Activated CD8-positive, alpha-beta memory T cell treated with anti-CD3 and anti-CD28 coated beads for 24 hours (primary cell): ENCODE results near the gene CEACAM19.
A peak's percentile ranks its signal among the peaks of the same experiment; 100 is the strongest.
"Not testable (repeated sequence)": the region's sequence is repeated elsewhere in the genome, so short reads cannot be mapped to it uniquely, and the experiment has no call there.

Source experiments
- DNase-seq: peaks from one replicate; pipeline ENCODE4 v3.0.0-alpha.2; 2020

CEACAM19 gene, protein sequence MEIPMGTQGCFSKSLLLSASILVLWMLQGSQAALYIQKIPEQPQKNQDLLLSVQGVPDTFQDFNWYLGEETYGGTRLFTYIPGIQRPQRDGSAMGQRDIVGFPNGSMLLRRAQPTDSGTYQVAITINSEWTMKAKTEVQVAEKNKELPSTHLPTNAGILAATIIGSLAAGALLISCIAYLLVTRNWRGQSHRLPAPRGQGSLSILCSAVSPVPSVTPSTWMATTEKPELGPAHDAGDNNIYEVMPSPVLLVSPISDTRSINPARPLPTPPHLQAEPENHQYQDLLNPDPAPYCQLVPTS

GRCh38 chr19:44671400-44671799 is at the start of gene CEACAM19:
CEACAM19 (plus strand) TSS chr19:44671482; CDS start chr19:44671932, 450 bp downstream.
- DNase-seq: no peak

DNA sequence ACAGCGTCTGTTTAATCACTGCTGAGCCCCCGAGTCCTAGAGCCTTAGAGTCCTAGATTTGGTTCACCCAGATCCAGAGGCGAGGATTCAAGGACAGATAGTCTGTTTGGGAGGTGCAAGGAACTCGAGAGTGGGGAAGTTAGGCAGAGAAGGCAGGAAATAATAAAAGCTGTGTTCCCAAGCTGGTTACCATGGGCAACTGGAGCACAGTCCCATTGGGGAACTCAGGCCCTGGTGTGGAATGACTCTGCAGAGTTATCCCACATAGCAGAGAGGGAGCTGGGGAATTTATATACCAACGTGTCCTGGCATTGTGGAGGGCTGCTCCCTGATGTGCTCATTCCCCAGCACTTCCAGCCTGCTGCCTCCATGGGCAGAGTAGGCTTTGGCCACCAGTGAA is 48.2 kb upstream of the CEACAM19 start:
- DNase-seq: no peak

DNA sequence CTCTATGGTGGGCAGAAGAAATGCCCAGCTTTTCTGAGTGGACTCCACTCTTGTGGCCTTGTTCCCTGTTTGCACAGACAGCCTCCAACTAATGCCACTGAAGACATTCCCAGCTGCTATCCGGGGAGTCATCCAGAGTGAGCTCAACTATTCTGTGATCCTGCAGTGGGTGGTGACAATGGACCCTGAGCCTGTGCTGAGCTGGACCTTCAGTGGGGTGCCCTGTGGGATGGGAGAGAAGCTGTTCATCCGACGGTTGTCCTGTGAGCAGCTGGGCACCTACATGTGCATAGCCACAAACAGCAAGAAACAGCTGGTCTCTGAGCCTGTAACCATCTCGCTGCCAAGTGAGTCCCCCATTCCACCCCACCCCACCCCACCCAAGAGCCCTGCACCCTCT is 47.7 kb upstream of the CEACAM19 start:
- no peak for DNase-seq

DNA sequence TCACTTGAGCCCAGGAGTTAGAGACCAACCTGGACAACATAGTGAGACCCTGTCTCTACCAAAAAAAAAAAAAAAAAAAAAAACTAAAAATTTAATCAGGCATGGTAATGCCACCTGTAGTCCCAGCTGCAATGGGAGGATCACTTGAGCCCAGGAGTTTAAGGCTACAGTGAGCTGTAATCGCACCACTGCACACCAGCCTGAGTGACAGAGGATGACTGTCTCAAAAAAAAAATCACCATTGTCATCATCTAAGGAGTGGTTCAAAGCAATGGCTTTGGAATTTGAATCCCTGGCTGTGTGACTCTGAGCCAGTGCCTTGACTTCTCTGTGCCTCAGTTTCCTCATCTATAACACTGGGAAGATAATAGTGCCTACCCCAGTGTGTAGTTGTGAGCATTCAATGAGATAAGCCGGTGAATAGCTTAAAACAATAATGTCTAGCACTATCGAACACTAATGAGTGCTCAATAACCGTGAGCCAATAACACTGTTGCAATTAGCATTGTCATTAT is 46.4 kb upstream of the CEACAM19 start:
- DNase-seq: no peak

GRCh38 chr19:44625637-44626036 is 45.6 kb upstream of the CEACAM19 start:
- not testable (repeated sequence) for DNase-seq

DNA sequence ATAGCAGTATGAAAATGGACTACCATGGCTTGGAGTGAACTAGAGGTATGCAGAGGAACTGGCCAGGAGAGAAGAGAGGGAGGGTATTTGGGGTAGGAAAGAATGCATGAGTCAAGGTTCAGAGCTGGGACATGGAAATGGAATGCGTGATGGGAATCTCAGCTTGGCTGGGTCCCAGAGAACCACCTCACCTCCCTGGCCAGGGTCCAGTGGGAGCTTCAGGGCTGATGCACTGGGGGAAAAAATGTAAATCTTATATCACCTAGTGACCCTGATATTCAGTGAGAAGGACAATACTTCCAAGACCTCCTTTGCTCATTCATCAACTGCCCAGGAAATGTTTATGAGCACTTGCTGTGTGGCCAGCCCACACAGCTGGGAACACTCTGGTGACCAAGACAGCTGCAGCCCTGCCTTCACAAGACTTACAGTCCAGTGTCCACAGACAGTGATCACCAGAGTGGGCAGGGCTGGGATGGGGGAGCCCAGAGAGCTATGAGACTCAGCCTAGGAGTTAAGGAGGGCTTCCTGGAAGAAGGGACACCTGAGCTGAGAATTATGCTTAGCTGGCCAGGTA is 45.1 kb upstream of the CEACAM19 start:
- no peak for DNase-seq

DNA sequence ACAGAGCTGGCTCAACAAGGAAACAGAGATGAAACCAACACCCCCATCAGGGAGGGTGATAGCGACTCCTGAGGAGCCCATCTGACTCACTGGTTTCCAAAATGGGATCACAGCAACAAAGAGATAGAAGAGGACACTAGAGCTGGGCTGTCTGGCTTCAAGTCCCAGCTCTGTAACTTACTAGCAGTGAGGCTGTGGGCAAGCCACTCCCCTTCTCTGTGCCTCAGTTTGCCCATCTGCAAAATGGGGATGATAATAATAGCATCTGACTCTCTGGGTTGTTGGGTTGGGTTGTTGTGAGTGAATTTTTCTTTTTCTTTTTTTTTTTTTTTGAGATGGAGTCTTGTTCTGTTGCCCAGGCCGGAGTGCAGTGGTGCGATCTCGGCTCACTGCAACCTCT is 43.7 kb upstream of the CEACAM19 start:
- DNase-seq: no peak

- DNase-seq: no peak
Observed at GRCh38 chr19:44628793-44629192, 42.5 kb upstream of the CEACAM19 start.

GRCh38 chr19:44631611-44632010 is 39.7 kb upstream of the CEACAM19 start:
- not testable (repeated sequence) for DNase-seq

- not testable (repeated sequence) for DNase-seq
Observed at GRCh38 chr19:44634058-44634457, 37.2 kb upstream of the CEACAM19 start.

GRCh38 chr19:44634785-44635184 is 36.5 kb upstream of the CEACAM19 start:
- no peak for DNase-seq

- no peak for DNase-seq
Observed at GRCh38 chr19:44635581-44636438, 35.5 kb upstream of the CEACAM19 start.

DNA sequence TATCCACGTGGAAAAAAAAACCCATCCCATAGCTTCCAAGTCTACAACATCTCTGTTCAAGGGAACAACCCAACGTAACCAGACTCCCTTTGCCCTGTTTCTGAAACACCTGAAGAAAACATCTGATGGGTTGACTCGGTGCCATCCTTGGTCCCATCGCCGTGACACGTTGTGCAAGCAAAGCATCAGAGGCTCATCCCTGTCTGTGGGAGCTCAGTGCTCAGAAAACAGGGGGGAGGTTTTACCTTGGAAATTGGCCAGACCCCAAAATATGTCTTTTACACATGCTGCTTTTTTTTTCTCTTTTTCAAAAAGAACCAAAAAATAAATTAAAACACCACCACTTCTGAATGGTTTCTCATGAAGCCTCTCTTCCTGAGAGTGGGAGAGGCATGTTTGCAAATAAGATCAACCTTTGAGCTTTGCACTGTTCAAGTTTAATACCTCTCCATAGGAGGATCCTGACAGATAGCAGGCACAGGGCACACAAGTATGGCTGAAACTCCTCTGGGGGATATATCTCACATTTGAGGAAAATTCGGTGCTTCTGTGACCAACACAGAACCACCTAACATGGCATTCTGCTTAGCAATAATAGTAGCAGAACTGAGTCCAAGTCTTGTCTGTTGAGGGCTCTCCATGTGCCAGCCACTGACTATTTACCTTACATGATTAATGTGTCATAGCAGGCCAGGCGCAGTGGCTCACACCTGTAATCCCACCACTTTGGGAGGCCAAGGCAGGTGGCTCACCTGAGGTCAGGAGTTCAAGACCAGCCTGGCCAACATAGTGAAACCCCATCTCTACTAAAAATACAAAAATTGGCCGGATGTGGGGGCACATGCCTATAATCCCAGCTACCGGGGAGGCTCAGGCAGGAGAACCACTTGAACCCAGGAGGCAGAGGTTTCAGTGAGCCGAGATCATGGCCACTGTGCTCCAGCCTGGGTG is 34.6 kb upstream of the CEACAM19 start:
- no peak for DNase-seq

- no peak for DNase-seq
Observed at GRCh38 chr19:44637390-44637764, 33.9 kb upstream of the CEACAM19 start.

DNA sequence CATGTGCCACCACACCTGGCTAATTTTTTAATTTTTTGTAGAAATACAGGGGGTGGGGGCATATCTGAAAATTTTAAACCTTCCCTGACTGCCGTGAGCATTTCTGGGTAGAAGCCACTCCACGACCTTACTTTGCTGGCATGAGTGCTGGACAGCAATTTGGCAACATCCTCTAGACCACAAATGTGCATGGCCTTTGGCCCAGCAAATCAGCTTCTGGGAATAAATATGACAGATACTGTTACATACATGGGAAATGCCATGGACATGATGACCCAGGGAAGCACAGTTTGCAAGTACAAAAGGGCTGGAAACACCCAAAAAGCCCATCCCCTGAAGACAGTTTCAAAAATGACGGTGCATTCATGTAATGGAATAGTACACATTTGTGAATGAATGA is 30.8 kb upstream of the CEACAM19 start:
- no peak for DNase-seq

- DNase-seq: no peak
Observed at GRCh38 chr19:44641501-44642265, 29.6 kb upstream of the CEACAM19 start.

GRCh38 chr19:44642377-44642776 is 28.9 kb upstream of the CEACAM19 start:
- no peak for DNase-seq

DNA sequence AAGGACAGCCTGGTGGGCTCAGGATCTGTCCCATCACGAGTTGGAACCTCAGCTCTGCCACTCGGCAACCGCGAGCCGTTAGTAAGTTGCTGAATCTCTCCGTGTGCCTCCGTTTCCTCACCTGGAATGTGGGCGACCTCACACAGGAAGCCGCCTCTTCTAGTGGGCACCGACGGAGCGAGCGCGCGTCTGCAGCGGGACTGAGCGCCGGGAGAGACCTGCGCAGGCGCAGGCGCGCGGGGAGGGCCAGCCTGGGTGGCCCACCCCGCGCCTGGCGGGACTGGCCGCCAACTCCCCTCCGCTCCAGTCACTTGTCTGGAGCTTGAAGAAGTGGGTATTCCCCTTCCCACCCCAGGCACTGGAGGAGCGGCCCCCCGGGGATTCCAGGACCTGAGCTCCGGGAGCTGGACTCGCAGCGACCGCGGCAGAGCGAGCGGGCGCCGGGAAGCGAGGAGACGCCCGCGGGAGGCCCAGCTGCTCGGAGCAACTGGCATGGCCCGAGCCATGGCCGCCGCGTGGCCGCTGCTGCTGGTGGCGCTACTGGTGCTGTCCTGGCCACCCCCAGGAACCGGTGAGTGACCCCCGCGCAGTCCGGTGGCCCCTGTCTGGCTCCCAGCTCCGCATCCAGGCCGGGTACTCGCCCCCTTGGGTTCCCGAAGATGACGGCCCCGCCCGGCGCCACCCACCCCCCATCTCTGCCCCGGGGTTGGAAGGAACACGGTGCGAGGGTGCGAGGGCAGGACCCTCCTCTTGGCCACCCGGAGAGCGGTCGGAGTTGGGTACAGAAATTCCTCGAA is 27.5 kb upstream of the CEACAM19 start, which contains the start of gene PVR:
Gene PVR, plus strand, starts transcription at position 306 of the 797 bp plus-strand sequence. Its CDS starts 187 bp downstream, at position 493.
- DNase-seq: peak; percentile 75

GRCh38 chr19:44644402-44645016 is 26.8 kb upstream of the CEACAM19 start:
- peak; percentile 59 for DNase-seq

DNA sequence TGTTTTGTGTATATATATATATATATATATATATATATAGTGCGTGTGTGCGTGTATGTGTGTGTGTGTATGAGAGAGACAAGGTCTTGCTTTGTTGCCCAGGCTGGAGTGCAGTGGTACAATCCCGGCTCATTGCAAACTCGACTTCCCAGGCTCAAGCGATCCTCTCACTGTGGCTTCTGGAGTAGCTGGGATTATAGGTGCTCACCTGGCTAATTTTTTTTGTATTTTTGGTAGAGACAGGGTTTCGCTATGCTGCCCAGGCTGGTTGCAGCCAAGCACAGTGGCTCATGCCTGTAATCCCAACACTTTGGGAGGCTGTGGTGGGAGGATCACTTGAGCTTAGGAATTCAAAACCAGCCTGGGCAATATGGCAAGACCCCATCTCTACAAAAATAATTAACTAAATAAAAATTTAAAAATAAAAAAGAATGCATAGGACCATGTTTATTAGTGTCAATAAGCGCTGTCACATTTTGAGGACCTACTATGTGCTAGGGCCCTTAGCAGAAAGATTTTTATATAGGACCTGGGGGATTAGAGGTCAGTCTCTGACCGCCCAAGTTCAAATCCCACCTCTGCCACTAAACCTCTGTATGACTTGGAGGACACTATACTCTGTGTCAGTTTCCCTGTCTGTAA is 25.8 kb upstream of the CEACAM19 start:
- no peak for DNase-seq
